ENCODE results near the gene AFM. TPM values are rescaled to one million over a fixed set of nuclear protein-coding genes. Genes with fewer than 3 reads are reported as not detected.

Gene AFM
- total and polyA plus RNA-seq, 2 donors (not counting 1 experiment from before 2014, with no cell fraction given) = not detected

DNA sequence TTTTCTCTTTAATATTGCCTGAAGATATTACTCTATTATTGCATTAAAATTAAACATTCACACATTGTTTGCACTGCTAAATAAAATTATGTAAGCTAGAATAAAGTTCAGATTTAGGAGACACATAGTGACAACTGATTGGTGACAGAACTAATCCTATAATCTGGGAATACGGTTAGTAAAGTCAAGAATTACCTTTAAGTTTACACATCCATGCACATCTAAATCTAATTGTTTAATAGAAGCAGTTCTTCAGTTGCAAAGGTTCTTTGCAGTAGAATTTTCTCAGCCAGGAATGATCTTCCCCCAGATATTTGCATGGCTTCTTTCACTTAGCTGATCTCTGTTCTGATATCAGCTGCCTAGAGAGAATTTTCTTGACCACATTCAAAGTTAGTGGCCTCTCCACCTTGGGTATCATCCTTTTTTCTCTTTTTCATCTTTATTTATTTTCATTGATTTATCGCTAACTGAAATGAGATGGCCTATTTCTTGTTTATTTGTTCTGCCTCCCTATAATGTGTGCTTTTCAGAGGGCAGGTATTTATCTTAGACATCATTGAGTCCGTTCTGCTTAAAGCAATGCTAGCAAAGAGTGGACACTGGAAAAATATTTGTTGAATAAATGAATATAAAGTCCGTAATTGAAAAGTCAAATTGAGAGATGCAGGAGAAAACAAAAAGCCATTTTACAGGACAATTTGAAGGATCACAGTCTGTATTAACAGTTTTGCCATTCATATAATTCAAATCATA is 32.9 kb upstream of the AFM start:
- WGBS (ENCODE audit: insufficient coverage) = no CpG with 5 or more reads among the region's 4 CpGs
- peaks cover 20% of the 10 kb centered on the region for H3K27me3 Mint-ChIP-seq

More for the DNA sequence above, 32.9 kb upstream of the AFM start:
- TF ChIP-seq, protein P1, sequence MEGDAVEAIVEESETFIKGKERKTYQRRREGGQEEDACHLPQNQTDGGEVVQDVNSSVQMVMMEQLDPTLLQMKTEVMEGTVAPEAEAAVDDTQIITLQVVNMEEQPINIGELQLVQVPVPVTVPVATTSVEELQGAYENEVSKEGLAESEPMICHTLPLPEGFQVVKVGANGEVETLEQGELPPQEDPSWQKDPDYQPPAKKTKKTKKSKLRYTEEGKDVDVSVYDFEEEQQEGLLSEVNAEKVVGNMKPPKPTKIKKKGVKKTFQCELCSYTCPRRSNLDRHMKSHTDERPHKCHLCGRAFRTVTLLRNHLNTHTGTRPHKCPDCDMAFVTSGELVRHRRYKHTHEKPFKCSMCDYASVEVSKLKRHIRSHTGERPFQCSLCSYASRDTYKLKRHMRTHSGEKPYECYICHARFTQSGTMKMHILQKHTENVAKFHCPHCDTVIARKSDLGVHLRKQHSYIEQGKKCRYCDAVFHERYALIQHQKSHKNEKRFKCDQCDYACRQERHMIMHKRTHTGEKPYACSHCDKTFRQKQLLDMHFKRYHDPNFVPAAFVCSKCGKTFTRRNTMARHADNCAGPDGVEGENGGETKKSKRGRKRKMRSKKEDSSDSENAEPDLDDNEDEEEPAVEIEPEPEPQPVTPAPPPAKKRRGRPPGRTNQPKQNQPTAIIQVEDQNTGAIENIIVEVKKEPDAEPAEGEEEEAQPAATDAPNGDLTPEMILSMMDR (IDR thresholded peaks at IDR 0.05) = no peak
- no peak for TF ChIP-seq EZH2 (IDR thresholded peaks at IDR 0.05; ENCODE audit: borderline replicate concordance, insufficient read depth, low read depth, low read length, poor library complexity, severe bottlenecking)
- Histone ChIP-seq H3K36me3 (replicated peaks in 1 of 2; ENCODE audit: control extremely low read depth in 1 of 2, control insufficient read depth in 1 of 2, extremely low read depth in 1 of 2, insufficient read depth in 2 of 2, low read length in 1 of 2) (no peaks in the 10 kb centered on the region), H3K9ac (ENCODE audit: low read length) (no peak overlapping the region), H3K4me3 (ENCODE audit: control extremely low read depth in 1 of 5, extremely low read depth in 1 of 5, insufficient read depth in 1 of 5, low read depth in 2 of 5, low read length in 4 of 5) (no peak overlapping the region), H3K4me1 (ENCODE audit: control insufficient read depth in 2 of 2, insufficient read depth in 2 of 2, low read length in 2 of 2) (no peaks in the 10 kb centered on the region), H3K27ac (ENCODE audit: low read length in 2 of 2) (no peak overlapping the region), H4K20me1 (ENCODE audit: control insufficient read depth, insufficient read depth, low read length, poor library complexity, severe bottlenecking) (no peaks in the 10 kb centered on the region), H3K27me3 (replicated peaks in 1 of 4; ENCODE audit: control extremely low read depth in 1 of 4, control insufficient read depth in 3 of 4, insufficient read depth in 4 of 4, low read length in 3 of 4) (peaks cover 0 to 4% (median 0%) of the 10 kb centered on the region in 4 experiments), H3K9me3 (ENCODE audit: control extremely low read depth in 1 of 3, control insufficient read depth in 2 of 3, insufficient read depth in 1 of 3, low read length in 2 of 3) (no peaks in the 10 kb centered on the region), H3K79me2 (ENCODE audit: control insufficient read depth, insufficient read depth, low read length) (no peaks in the 10 kb centered on the region), H3K4me2 (replicated peaks; ENCODE audit: low read depth, low read length, poor library complexity, severe bottlenecking) (no peak overlapping the region), H2AFZ (ENCODE audit: insufficient read depth, low read depth, low read length, poor library complexity, severe bottlenecking) (no peak overlapping the region)
- ATAC-seq (ENCODE audit: low read depth) = no peak
- no peak overlapping the region for H3K27ac Mint-ChIP-seq
- no peaks in the 10 kb centered on the region for H3K9me3 Mint-ChIP-seq (ENCODE audit: insufficient read depth)
- ChIA-PET CTCF (interaction anchor here (1.3 kb wide), 1 partner anchor 9 kb away, joined by 3 read pairs; no protein-coding TSS in a partner anchor), POLR2A (no interaction called here)
- no peak for DNase-seq
- H3K4me1 Mint-ChIP-seq = no peaks in the 10 kb centered on the region
- intact Hi-C loops (cut with micrococcal nuclease) = loop anchor here (5.0 kb wide), 1 partner anchor 746 kb away; no protein-coding TSS in a partner anchor
- no peak overlapping the region for H3K4me3 Mint-ChIP-seq
